Tibial nerve (tissue), 4 donors: Measurements from ENCODE around the gene TIPRL.

Experiments used
- CTCF ChIP-seq, 5 experiments: fragments of 200-600 bp in 3 of 5; fragments of 450-650 bp in 2 of 5; sonication (generic) in 3 of 5; IDR thresholded peaks; one replicate each; pipeline ENCODE4 v1.5.1; 2016 to 2019; ENCODE audit warnings: antibody characterized with exemption in 5 of 5, mild to moderate bottlenecking in 3 of 5, moderate library complexity in 2 of 5
- EP300 ChIP-seq, 2 donors: sonication (generic); formaldehyde crosslinking; IDR thresholded peaks; one replicate each; pipeline ENCODE4 v1.6.1; 2017; ENCODE audit warnings: antibody characterized with exemption in 2 of 2, mild to moderate bottlenecking in 1 of 2
- POLR2A ChIP-seq, 2 donors: fragments of 450-650 bp; IDR thresholded peaks; one replicate each; pipeline ENCODE4 v1.6.1; 2017; ENCODE audit warnings: antibody characterized with exemption in 2 of 2, mild to moderate bottlenecking in 2 of 2, moderate library complexity in 2 of 2

- no peak for TF ChIP-seq CTCF (IDR thresholded peaks at IDR 0.05)
- no peak for TF ChIP-seq EP300 (IDR thresholded peaks at IDR 0.05)
- TF ChIP-seq POLR2A (IDR thresholded peaks at IDR 0.05) = no peak
Observed at GRCh38 chr1:168179438-168180147, 831 bp downstream of the TIPRL start.
